Uterus (tissue), 2 donors: Measurements from ENCODE around the gene AGBL1.

ENCODE experiments used
- POLR2A ChIP-seq, 2 donors: fragments of 450-650 bp; IDR thresholded peaks; one replicate each; pipeline ENCODE4 v1.6.1; 2016; ENCODE audit warnings: antibody characterized with exemption in 2 of 2, mild to moderate bottlenecking in 1 of 2, moderate library complexity in 1 of 2
- TF ChIP-seq, protein P1 (sequence below), 4 experiments: fragments of 200-600 bp in 2 of 4; fragments of 450-650 bp in 2 of 4; sonication (generic) in 2 of 4; IDR thresholded peaks; one replicate each; pipeline ENCODE4 v1.5.1; 2016 to 2019; ENCODE audit warnings: antibody characterized with exemption in 4 of 4, mild to moderate bottlenecking in 2 of 4, moderate library complexity in 1 of 4

DNA sequence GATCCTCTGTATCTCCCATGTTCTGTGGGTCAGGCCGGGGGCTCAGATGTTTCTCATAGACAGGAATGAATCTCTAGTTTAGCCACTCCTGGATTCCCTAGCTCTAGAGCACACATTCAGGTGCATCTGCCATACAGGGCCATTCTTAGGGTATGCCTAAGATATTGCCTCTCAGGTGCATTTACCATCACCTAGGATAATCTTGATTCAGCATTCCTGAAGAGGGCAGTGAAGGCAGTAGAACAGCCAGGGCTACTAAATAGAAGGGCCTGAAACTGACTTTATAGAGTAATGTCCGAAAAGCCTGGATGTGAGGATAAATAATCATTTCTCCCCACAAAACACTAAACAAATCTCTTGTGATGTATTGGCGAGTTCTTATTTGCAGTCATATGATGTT, 882.0 kb downstream of the AGBL1 start:
- TF ChIP-seq, protein P1, sequence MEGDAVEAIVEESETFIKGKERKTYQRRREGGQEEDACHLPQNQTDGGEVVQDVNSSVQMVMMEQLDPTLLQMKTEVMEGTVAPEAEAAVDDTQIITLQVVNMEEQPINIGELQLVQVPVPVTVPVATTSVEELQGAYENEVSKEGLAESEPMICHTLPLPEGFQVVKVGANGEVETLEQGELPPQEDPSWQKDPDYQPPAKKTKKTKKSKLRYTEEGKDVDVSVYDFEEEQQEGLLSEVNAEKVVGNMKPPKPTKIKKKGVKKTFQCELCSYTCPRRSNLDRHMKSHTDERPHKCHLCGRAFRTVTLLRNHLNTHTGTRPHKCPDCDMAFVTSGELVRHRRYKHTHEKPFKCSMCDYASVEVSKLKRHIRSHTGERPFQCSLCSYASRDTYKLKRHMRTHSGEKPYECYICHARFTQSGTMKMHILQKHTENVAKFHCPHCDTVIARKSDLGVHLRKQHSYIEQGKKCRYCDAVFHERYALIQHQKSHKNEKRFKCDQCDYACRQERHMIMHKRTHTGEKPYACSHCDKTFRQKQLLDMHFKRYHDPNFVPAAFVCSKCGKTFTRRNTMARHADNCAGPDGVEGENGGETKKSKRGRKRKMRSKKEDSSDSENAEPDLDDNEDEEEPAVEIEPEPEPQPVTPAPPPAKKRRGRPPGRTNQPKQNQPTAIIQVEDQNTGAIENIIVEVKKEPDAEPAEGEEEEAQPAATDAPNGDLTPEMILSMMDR (IDR thresholded peaks at IDR 0.05) = no peak
- no peak for TF ChIP-seq POLR2A (IDR thresholded peaks at IDR 0.05)
